ENCODE results near the gene SELENON.

The SELENON gene

GRCh38 chr1:25799935-25800702 lies at the start of gene SELENON:
Gene SELENON (plus strand): TSS chr1:25800193. CDS start chr1:25800231, 38 bp downstream.
- peak in 8 of 14 donors; percentile 16 to 57 (median 46) for DNase-seq

DNA sequence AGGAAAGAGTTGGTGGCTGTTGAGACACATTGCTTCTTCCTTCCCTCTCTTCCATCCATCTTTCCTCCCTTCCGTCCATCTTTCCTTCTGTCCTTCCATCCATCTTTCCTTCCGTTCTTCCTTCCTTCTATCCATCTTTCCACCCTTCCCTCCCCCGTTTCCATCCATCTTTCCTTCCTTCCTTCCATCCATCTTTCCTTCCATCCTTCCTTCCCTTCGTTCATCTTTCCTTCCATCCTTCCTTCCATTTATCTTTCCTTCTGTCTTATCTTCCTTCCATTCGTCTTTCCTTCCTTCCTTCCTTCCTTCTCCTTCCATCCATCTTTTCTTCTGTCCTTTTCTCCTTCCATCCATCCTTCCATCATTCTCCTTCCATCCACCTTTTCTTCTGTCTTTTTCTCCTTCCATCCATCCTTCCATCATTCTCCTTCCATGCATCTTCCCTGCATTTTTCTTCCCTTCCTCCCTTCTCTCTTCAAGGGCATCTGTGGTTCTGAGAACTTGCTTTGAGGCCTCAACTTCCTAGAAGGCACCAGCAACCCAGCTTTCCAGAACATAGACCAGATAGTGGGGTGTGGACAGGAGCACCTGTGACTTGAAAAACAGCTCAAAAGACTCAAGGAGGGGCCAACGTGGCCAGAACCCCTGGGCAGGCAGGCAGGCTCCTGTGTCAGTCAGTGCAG lies 48.9 kb upstream of the SELENON start:
- DNase-seq: no peak

- DNase-seq: peak in 1 of 14 donors; percentile 48
Observed at GRCh38 chr1:25754470-25755181, 45.4 kb upstream of the SELENON start.

- DNase-seq: peak in 1 of 14 donors; percentile 55
Observed at GRCh38 chr1:25755475-25756125, 44.4 kb upstream of the SELENON start.

DNA sequence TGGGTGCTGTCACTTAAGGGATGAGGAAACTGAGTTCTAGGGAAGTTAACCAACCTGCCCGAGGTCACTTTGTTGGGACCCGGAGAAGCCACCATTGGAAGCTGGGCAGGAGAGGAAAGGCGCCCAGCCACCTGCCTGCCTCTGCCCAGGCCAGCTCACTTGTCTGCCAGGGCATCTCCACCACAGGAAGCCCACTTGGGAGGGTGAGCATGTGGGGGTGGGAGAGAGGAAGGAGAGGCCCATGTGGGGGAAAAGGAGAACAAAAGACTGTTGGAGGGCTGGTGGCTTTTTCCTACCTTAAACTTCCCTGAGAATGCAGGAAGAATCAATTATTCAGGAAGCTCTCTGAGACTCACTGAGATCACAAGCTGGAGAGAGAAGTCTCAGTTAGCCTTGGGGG lies 43.8 kb upstream of the SELENON start:
- no peak for DNase-seq

DNA sequence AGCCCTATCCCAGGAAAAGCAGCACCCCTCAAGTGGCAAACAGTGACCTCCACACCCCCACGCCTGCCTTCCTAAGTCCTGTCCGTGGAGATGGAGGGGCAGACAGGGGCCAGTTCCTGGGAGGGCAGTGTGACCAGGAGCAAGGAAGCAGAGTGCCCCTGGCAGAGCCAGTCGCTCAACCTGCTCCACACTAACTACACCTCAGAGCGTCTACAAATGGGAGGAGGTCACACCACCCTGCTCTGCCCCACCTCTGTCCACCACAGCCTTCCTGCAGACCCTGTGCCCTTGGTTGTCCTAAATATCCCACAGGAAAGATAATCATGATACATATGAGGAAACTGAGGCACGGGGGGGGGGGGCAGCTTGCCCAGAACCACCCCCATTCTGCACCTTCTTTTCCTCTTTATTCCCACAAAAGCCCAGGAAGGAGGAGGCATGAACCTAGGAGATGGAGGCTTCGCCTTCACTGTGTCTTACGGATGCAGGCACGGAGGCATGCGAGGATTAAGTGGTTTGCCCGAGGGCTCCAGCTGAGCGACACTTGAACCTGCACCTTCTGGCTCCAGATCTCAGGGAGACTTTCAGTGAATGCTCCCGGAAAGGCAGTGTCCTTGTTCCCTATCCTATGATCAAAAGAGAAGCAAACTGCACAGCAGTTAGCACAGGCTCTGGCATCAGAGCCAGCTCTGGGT lies 42.7 kb upstream of the SELENON start:
- DNase-seq: no peak

DNA sequence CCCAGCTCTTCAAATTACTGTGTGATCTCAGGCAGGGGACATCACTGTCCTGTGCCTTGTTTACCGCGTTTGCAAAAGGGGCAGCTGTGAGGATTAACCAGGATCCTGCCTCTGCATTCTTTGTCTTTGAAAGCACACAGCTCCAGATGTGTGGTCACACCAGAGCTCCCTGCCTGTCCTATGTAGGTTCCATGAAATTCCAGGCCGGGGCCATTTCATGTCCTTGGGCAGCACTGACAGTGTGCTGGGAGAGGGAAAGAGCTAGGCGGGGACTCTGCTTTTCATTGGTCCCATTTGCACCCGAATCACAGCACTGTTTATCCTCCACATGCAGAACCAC lies 42.2 kb upstream of the SELENON start:
- no peak for DNase-seq

DNA sequence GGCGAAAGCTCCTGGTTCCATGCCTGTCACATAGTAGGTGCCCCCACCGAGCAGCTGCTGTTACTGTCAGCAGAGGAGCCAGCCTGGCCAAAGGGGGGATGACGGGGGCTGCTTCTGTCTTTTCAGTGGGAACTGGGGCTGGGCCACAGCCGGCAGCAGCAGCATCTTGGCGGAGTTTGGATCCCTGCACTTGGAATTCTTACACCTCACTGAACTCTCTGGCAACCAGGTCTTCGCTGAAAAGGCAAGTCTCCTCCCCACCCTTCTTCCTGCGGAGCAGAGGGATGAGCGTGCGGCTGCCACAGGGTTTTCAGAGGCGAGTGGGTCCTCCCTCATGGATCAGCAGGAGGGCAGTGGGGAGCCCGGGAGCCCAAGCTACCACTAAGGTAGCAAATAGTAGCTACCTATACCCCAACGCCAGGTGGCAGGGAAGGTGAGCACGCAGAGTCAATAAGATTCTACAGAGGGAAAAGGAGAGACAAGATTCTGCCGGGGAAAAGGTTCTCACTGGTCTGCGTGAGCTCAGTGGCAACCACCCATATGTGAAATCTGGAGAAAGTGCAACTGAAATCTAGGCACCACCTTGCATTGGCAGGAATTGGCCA lies 41.4 kb upstream of the SELENON start:
- DNase-seq: peak in 4 of 14 donors; percentile 19 to 53 (median 31)

- peak in 1 of 14 donors; percentile 61 for DNase-seq
Observed at GRCh38 chr1:25760122-25760719, 39.8 kb upstream of the SELENON start.

DNA sequence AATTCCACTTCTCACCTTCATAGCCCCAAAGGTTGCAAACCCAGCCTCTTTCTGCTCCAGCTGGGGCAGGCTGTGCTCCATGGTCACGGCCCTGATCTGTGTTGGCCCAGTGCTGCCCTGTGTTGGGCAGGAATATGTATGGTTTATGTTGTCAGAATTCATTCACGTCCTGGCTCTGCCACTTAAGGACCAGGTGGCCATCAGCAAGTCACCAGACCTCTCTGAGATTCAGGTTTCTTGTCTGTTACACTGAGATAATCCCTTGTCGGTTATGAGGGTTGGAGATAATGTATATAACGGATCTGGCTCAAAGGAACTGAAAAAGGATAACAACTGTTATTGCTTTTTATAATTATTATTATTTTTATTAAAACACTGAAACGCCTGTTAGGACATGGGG lies 39.1 kb upstream of the SELENON start:
- peak in 1 of 14 donors; percentile 61 for DNase-seq

GRCh38 chr1:25763493-25763892 lies 36.5 kb upstream of the SELENON start:
- no peak for DNase-seq

- no peak for DNase-seq
Observed at GRCh38 chr1:25765136-25765922, 34.7 kb upstream of the SELENON start.

DNA sequence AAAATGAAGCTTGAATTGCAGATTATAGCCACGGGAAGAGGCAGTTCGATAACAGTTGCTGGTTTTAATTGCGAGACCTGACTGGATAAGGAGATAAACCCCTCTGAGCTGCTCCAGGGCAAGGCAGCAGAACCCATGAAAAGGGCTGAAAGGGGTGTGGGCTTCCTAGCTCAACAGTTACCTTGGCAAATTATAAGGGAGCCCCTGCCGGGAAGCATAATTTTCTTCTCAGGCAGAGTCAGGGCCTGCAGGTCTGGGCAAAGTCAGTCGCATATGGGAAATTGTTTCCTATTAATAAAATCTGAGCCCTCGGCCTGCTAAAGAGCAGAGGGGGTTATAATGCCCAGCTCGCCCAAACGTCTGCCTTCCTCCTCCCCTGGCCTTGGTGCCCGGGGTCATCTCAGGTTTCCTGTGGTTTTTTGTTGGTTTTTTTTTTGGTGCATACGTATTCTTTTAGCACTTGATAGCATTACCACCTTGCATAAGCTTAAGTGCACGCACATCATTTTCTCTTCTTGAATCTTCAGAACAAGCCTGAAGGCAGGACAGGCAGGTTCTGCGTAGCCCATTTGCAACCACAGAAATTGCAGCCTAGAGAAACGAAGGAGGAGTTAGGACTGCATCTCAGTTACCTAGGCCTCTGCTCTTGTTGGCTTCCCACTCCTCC lies 33.9 kb upstream of the SELENON start:
- DNase-seq: peak in 1 of 14 donors; percentile 39

GRCh38 chr1:25766721-25767436 lies 33.1 kb upstream of the SELENON start:
- peak in 2 of 14 donors; percentile 24 to 58 for DNase-seq

DNA sequence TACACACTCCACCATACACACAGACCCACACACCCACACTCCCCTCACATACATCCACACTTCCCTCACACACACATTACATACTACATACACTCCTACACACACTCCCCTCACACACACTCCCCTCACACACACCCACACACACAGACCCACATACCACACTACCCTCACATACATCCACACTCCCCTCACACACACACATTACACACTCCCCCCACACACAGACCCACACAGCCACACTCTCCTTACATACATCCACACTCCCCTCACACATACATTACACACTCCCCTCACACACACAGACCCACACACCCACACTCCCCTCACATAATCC lies 32.6 kb upstream of the SELENON start:
- DNase-seq: no peak

GRCh38 chr1:25768999-25769398 lies 31.0 kb upstream of the SELENON start:
- DNase-seq: no peak

GRCh38 chr1:25769625-25770383 lies 30.2 kb upstream of the SELENON start:
- DNase-seq: no peak

- DNase-seq: no peak
Observed at GRCh38 chr1:25770541-25771220, 29.3 kb upstream of the SELENON start.
